Lung (tissue), 12 donors: ENCODE measurements around the gene MARK2. TPM values are rescaled to one million over a fixed set of nuclear protein-coding genes. Genes with fewer than 3 reads are reported as not detected.

Experiments
- ATAC-seq: fragments of 200-7000 bp; cut with Tn5 transposase; one replicate; pipeline ENCODE4 v1.9.1; 2020; ENCODE audit warnings: moderate number of reproducible peaks; ENCODE audit not compliant: insufficient read depth, low FRiP score
- DNase-seq, 3 donors: peaks; one replicate each; pipeline ENCODE4 v3.0.0-alpha.2; 2013 to 2017
- H3K27ac ChIP-seq, 2 donors: one replicate each; pipeline ENCODE4 v1.5.1; 2013; ENCODE audit warnings: mild to moderate bottlenecking in 2 of 2, moderate library complexity in 2 of 2, control low read depth in 1 of 2, inconsistent platforms in 1 of 2, low read depth in 1 of 2, low read length in 1 of 2
- H3K27me3 ChIP-seq, 3 donors: one replicate each; pipeline ENCODE4 v1.5.1; 2013; ENCODE audit warnings: low read length in 2 of 3; ENCODE audit not compliant: control insufficient read depth in 3 of 3, insufficient read depth in 3 of 3
- H3K36me3 ChIP-seq, 4 donors: one replicate each; pipeline ENCODE4 v1.5.1; 2013; ENCODE audit warnings: low read length in 4 of 4, mild to moderate bottlenecking in 1 of 4, moderate library complexity in 1 of 4; ENCODE audit not compliant: control insufficient read depth in 4 of 4, insufficient read depth in 4 of 4
- H3K4me1 ChIP-seq, 5 donors: one replicate each; pipeline ENCODE4 v1.5.1; 2013; ENCODE audit warnings: low read length in 5 of 5, mild to moderate bottlenecking in 2 of 5, moderate library complexity in 1 of 5; ENCODE audit not compliant: control insufficient read depth in 5 of 5, insufficient read depth in 5 of 5
- H3K4me3 ChIP-seq: one replicate; pipeline ENCODE4 v1.5.1; 2013; ENCODE audit warnings: mild to moderate bottlenecking, control low read depth, moderate library complexity
- H3K9ac ChIP-seq, 2 donors: one replicate each; pipeline ENCODE4 v1.5.1; 2013; ENCODE audit warnings: low read length in 2 of 2, control low read depth in 1 of 2; ENCODE audit not compliant: insufficient read depth in 1 of 2
- H3K9me3 ChIP-seq, 4 donors: one replicate each; pipeline ENCODE4 v1.5.1; 2013; ENCODE audit warnings: low read length in 3 of 4, mild to moderate bottlenecking in 1 of 4, moderate library complexity in 1 of 4; ENCODE audit not compliant: control insufficient read depth in 4 of 4, insufficient read depth in 3 of 4
- WGBS, 2 donors: extraction: QIAGEN DNeasy Blood & Tissue Kit; methylation state at CpG; one replicate each; pipeline ENCODE4 v1.1.7; 2013; 5-methylcytosine and 5-hydroxymethylcytosine counted together
- polyA plus RNA-seq, 2 donors: library from polyadenylated mRNA; stranded (reverse); fragments of 200-250 nt; gene quantifications; one replicate each; pipeline ENCODE4 v1.2.1, GENCODE V29; 2013
- total RNA-seq, 2 donors: library from RNA; depleted of rRNA in 1 of 2; stranded (reverse); fragments of >200 nt in 1 of 2; gene quantifications; one replicate each; pipeline ENCODE4 v1.2.1, GENCODE V29; 2014 to 2021
- TF ChIP-seq, protein P1 (sequence below): IDR thresholded peaks from 2 replicates; pipeline ENCODE4 v1.5.1; 2012; ENCODE audit warnings: mild to moderate bottlenecking; ENCODE audit errors: control extremely low read depth, extremely low read depth
- donor health status: control.
- donor health status: control.
- donor health status: Bipolar disorder and iron deficiency.
- donor health status: healthy.
- donor health status: DM: yes; HTN: yes; CAD: no.

The MARK2 gene
- total and polyA plus RNA-seq, 4 donors: 15.5 to 42.9 (median 32.3) TPM

DNA sequence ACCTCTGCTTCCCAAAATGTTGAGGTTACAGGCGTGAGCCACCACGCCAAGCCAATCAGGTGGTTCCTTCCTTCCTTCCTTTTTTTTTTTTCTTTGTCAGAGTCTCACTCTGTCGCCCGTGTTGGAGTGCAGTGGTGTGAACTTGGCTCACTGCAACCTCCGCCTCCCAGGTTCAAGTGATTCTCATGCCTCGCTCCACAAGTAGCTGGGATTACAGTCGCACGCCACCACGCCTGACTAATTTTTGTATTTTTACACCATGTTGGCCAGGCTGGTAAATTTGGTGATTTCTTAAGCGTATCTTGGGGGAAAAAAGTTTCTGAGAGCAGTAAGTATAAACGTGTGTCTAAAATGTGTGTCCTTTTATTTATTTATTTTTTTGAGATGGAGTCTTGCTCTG, 43.8 kb upstream of the MARK2 start:
- Histone ChIP-seq H3K36me3 (no peaks in the 10 kb centered on the region), H3K27me3 (no peaks in the 10 kb centered on the region), H3K27ac (no peak overlapping the region), H3K9ac (no peak overlapping the region), H3K9me3 (no peaks in the 10 kb centered on the region), H3K4me1 (no peaks in the 10 kb centered on the region), H3K4me3 (no peak overlapping the region)
- WGBS, 2 donors: 68 to 72% methylated on average over 11 of the region's 11 CpGs
- DNase-seq (no peak), ATAC-seq (no peak)
- TF ChIP-seq, protein P1, sequence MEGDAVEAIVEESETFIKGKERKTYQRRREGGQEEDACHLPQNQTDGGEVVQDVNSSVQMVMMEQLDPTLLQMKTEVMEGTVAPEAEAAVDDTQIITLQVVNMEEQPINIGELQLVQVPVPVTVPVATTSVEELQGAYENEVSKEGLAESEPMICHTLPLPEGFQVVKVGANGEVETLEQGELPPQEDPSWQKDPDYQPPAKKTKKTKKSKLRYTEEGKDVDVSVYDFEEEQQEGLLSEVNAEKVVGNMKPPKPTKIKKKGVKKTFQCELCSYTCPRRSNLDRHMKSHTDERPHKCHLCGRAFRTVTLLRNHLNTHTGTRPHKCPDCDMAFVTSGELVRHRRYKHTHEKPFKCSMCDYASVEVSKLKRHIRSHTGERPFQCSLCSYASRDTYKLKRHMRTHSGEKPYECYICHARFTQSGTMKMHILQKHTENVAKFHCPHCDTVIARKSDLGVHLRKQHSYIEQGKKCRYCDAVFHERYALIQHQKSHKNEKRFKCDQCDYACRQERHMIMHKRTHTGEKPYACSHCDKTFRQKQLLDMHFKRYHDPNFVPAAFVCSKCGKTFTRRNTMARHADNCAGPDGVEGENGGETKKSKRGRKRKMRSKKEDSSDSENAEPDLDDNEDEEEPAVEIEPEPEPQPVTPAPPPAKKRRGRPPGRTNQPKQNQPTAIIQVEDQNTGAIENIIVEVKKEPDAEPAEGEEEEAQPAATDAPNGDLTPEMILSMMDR: no peak

- TF ChIP-seq, protein P1: no peak
- H3K9me3 ChIP-seq: no peaks in the 10 kb centered on the region
- 82 to 83% methylated on average over 5 of the region's 5 CpGs for WGBS, 2 donors
- DNase-seq (no peak), ATAC-seq (no peak)
- H3K4me1 ChIP-seq: no peaks in the 10 kb centered on the region
- no peak overlapping the region for H3K9ac ChIP-seq
- no peaks in the 10 kb centered on the region for H3K36me3 ChIP-seq
- H3K27ac ChIP-seq: no peak overlapping the region
- no peaks in the 10 kb centered on the region for H3K27me3 ChIP-seq
- no peak overlapping the region for H3K4me3 ChIP-seq
Measured at GRCh38 chr11:63800921-63801320, 38.0 kb upstream of the MARK2 start.

GRCh38 chr11:63802637-63803414, 36.1 kb upstream of the MARK2 start:
- no peak for DNase-seq
- 85 to 88% methylated on average over 10 of the region's 10 CpGs for WGBS, 2 donors

More at GRCh38 chr11:63802637-63803414, 36.1 kb upstream of the MARK2 start:
- ATAC-seq: no peak
- H3K4me3 ChIP-seq: no peak overlapping the region
- H3K4me1 ChIP-seq: no peaks in the 10 kb centered on the region
- H3K27ac ChIP-seq: no peak overlapping the region
- H3K36me3 ChIP-seq: no peaks in the 10 kb centered on the region
- no peaks in the 10 kb centered on the region for H3K27me3 ChIP-seq
- TF ChIP-seq, protein P1: no peak
- H3K9ac ChIP-seq: no peak overlapping the region
- no peaks in the 10 kb centered on the region for H3K9me3 ChIP-seq
